ENCODE results near the gene ARMC8.
A peak's percentile ranks its signal among the peaks of the same experiment; 100 is the strongest.

The ARMC8 gene

GRCh38 chr3:138310494-138310893, 123.4 kb downstream of the ARMC8 start:
- no peak for DNase-seq (ENCODE audit: low read depth)

DNA sequence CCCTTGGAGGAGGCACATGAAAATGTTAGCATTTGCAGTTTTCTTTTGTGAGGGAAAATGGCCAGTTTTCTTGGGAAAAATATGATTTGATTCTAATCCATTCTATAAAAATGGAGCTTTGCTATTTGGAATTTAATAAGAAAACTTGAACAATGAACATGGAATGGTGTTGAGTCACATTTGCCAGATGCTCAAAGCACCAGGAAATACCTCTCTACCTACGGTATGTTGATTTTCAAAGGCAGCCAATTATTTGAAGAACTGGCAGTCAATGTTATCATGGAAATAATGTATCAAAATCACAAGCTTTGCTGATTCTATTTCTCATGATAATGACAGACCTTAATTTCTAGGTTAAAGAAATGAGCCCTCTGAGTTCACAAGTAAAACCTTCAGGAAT, 127.7 kb downstream of the ARMC8 start:
- no peak for DNase-seq (ENCODE audit: low read depth)

GRCh38 chr3:138317687-138318086, 130.6 kb downstream of the ARMC8 start:
- no peak for DNase-seq (ENCODE audit: low read depth)

- no peak for DNase-seq (ENCODE audit: low read depth)
These were observed 136.9 kb downstream of the ARMC8 start for GRCh38 chr3:138323971-138324370.

- DNase-seq (ENCODE audit: low read depth) = no peak
These were observed 138.9 kb downstream of the ARMC8 start for GRCh38 chr3:138325990-138326389.

DNA sequence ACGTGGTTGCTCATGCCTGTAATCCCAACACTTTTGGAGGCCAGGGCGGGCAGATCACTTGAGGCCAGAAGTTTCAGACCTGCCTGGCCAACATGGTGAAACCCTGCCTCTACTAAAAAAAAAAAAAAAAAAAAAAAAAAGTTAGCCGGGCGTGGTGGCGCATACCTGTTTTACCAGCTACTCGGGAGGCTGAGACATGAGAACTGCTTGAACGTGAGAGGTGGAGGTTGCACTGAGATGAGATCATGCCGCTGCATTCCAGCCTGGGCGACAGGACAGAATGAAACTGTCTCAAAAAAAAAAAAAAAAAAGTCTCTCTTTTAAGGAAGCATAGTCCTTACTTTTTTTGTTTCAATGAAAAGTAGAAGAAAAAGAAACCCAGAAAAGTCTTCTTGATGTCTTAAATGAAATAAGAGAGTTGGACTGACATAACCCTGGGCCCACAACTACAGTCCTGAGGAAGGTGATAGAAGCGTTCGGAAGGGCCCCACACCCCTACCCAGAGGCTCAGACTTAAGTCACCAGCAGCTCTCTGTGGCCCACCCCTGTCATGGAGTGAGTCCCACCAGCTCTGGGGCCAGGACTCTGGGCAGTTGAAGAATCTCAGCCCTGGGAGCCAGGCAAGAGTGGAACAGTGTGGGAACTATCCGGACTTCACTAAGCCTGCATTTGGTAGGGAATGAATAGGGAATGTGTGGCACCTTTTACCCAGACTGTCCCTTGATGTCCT, 139.9 kb downstream of the ARMC8 start:
- DNase-seq (ENCODE audit: low read depth) = no peak

- no peak for DNase-seq (ENCODE audit: low read depth)
These were observed 140.7 kb downstream of the ARMC8 start for GRCh38 chr3:138327831-138328230.

GRCh38 chr3:138328341-138328740, 141.2 kb downstream of the ARMC8 start:
- no peak for DNase-seq (ENCODE audit: low read depth)

DNA sequence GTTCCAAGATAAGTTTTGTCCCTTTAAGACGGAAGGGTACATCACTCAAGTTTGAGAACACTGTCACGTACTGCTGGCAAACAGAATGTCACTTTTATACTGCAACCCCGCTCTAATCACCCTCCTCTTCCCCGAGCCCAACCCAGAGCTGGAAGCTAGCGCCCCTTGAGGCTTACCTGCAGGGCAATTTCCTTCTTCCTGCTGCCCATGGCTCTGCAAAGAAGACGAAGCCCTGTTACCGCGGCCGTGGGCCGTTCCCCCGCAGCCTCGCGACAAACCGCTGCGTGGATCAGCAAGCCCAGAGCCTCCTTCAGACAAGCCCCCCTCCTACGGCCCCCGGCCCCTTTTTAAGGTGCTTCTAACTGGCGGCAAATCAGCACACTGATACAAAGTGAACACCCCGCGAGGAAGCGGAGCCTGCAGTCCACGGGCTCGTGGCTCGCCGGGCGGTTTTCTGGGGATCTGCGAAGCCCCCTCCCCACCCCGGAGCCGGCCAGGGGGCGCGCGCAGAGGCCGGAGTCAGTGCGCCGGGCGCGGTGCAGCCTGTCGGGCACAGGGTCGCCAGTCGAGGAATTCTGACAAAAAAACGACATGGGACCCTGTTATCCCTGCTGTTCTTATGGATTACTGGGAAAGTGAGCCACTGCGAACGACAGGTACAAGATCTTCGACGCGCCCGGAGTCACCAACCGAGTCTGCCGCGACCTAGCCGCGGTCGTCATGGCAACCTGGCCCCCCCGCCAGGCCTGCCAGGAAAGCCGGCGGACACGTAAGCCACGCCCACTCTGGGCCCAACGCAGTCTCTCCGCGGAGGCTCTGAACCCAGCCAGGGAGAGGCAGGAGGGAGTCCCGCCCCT, 142.3 kb downstream of the ARMC8 start, which contains the start of gene NME9:
Gene NME9, minus strand, starts transcription at position 725 of the 857 bp plus-strand sequence. Its CDS starts 516 bp downstream, at position 209.
- DNase-seq (ENCODE audit: low read depth) = peak; percentile 80

GRCh38 chr3:138329984-138330293, 142.8 kb downstream of the ARMC8 start:
- DNase-seq (ENCODE audit: low read depth) = no peak

DNA sequence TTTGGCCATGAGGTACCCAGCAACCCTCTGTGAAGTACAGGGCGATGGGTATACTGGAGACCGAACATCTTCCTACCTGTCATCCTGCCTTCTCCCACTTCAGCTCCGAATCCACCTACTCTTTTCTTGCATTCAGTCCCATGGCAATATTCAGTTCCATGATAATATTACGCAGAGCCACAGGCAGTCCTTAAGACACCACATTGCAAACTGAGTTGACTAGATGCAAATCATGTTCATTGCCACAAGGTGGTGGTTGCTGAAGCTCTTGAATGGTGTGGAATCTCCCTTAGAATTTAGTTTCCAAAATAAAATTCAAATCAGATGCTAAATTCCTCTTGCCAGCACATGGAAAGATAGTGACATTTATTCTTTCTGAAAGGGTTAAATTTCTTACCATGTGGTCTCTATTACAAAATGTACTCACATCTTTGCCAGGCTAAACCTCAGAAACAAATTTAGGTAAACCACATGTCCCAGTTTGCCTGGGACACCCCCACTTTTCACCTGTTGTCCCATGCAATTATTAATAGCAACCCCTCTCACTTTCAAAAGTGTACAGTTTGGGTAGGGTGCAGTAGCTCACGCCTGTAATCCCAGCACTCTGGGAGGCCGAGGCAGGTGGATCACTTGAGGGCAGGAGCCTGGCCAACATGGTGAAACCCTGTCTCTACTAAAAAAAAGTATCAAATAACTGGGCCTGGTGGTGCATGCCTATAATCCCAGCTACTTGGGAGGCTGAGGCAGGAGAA, 144.2 kb downstream of the ARMC8 start:
- no peak for DNase-seq (ENCODE audit: low read depth)

DNA sequence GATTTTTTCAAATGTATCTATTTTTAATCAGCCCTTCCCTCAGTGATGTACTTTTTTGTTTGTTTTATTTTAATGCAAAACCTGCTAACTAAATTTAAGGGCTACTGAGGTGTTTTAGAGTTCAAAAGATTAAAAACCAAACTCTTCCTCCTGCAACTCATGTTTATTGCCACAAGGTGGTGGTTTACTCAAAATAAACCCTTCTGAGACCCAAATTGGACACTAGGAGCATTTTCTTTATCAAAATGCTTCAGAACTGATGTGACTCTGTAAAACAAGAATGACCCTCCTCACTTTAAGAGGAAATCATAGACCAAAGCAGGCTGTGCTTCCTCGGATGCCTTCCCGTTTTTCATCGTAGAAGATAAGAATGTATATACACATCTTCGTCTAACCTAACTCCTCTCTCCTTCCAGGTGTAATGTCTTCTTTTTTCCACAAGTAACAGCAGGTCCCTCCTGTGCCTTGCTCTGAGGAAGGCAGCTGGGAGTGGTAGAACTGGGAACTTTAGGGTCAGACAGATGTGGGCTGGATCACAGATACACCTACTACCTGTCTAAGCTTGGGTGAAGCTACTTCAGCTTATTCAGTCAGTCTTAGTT, 145.5 kb downstream of the ARMC8 start:
- no peak for DNase-seq (ENCODE audit: low read depth)

DNA sequence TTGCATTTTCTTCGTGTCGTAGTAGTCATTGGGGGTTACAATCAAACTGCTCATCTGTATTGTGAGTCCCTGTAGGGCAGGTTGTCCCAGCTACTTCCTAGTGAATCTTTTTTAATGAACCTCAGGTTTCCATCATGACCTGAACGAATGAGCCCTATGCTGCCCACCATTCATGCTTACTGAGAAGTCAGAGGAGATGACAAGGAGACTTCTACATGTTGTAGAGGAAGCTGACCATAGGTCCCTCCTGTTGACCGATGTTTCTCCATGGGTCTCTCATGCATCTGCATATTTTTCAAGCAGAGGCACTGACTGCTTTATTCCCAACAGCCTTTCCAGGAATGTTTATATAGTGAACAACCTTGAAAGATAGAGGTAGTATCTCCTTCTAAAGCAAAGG, 147.5 kb downstream of the ARMC8 start:
- no peak for DNase-seq (ENCODE audit: low read depth)

DNA sequence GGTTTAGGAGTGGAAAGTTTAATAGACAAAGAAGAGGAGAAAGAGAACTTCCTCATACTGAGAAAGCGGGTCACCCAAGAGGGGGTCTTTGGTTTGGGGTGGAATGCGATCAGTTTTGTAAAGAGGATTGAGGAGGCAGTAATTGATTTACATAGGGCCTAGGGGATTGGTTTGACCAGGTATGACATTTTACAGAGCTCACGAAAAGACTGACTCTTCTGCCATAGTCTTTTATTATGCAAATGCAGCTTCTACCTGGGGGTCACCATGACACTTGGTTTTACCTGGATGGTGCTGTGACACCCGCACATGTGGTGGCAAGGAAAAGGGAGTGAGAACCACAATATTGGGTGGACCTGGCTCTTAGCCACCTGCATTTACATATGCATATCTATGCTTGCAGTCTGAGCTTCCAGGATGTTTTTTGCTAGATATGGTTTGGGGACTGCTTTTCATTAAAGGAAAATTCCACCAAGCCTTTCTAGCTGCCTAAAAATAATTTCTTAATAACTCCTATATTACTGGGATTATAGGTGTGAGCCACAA, 149.4 kb downstream of the ARMC8 start:
- DNase-seq (ENCODE audit: low read depth) = no peak

GRCh38 chr3:138338244-138338643, 151.1 kb downstream of the ARMC8 start:
- no peak for DNase-seq (ENCODE audit: low read depth)

GRCh38 chr3:138338811-138339210, 151.7 kb downstream of the ARMC8 start:
- DNase-seq (ENCODE audit: low read depth) = no peak

- DNase-seq (ENCODE audit: low read depth) = no peak
These were observed 153.4 kb downstream of the ARMC8 start for GRCh38 chr3:138340511-138340910.

GRCh38 chr3:138344754-138345153, 157.7 kb downstream of the ARMC8 start:
- DNase-seq (ENCODE audit: low read depth) = no peak
